Measurements from ENCODE around the gene COPS4.
A peak's percentile ranks its signal among the peaks of the same experiment; 100 is the strongest.
"Not testable (repeated sequence)": the region's sequence is repeated elsewhere in the genome, so short reads cannot be mapped to it uniquely, and the experiment has no call there.

COPS4 gene

DNA sequence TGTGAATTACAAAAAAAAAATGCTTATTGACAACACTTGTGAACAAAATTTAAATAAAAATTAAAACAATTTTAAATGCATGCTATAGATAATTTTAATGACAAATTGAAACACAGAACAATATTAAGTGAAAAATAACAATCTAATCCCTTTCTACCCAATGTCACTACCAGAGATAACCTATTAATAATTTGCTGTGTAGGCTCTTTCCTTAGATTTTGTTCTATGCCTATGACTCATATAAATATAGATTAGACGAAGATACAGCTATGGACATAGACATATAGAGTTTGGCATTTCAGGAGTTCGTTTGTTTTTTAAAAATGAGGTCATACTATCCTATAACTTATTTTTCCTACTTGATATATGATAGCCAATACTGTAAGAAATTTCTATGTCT lies 61.4 kb downstream of the COPS4 start:
- H3K27ac ChIP-seq (ENCODE audit: low read length) = no peak overlapping the region
- no peaks in the 10 kb centered on the region for H3K36me3 ChIP-seq (ENCODE audit: control insufficient read depth, low read depth, low read length)
- H3K9ac ChIP-seq (ENCODE audit: low read length) = no peak overlapping the region
- no peaks in the 10 kb centered on the region for H3K27me3 ChIP-seq (ENCODE audit: control insufficient read depth, insufficient read depth, low read length)
- no peaks in the 10 kb centered on the region for H3K9me3 ChIP-seq (ENCODE audit: control insufficient read depth, low read depth, low read length)
- no peak overlapping the region for H3K4me3 ChIP-seq (ENCODE audit: low read length)
- no peaks in the 10 kb centered on the region for H3K4me1 ChIP-seq (ENCODE audit: control insufficient read depth, low read depth, low read length)

DNA sequence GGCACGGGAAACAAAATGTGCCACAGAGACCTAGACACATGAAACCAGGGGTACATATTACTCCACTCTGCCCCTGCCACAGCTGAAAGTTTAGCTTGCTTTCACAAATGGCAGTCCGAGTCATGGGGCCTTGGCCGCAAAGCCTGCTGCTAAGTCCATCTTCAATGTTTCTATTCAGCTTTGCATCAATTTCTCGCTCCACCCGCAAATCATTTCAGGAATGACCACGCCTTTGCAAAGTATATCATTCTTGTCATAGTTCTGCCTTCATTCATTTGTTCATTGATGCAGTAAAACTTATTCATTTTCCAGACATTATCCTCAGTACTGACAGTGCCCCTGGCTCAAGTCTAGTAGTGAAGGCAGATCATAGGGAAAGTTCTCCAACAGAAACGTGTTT lies 70.0 kb downstream of the COPS4 start:
- Histone ChIP-seq H3K9ac (ENCODE audit: low read length) (no peak overlapping the region), H3K9me3 (ENCODE audit: control insufficient read depth, low read depth, low read length) (no peaks in the 10 kb centered on the region), H3K27ac (ENCODE audit: low read length) (no peak overlapping the region), H3K27me3 (ENCODE audit: control insufficient read depth, insufficient read depth, low read length) (peaks cover 13% of the 10 kb centered on the region), H3K4me1 (ENCODE audit: control insufficient read depth, low read depth, low read length) (no peaks in the 10 kb centered on the region), H3K36me3 (ENCODE audit: control insufficient read depth, low read depth, low read length) (no peaks in the 10 kb centered on the region), H3K4me3 (ENCODE audit: low read length) (no peak overlapping the region)

- Histone ChIP-seq H3K4me3 (ENCODE audit: low read length) (no peak overlapping the region), H3K4me1 (ENCODE audit: control insufficient read depth, low read depth, low read length) (peaks cover 8% of the 10 kb centered on the region), H3K27me3 (ENCODE audit: control insufficient read depth, insufficient read depth, low read length) (peaks cover 13% of the 10 kb centered on the region), H3K36me3 (ENCODE audit: control insufficient read depth, low read depth, low read length) (no peaks in the 10 kb centered on the region), H3K9me3 (ENCODE audit: control insufficient read depth, low read depth, low read length) (no peaks in the 10 kb centered on the region), H3K9ac (ENCODE audit: low read length) (no peak overlapping the region), H3K27ac (ENCODE audit: low read length) (no peak overlapping the region)
These were observed 72.6 kb downstream of the COPS4 start for GRCh38 chr4:83107631-83108030.

- Histone ChIP-seq H3K4me3 (ENCODE audit: low read length) (no peak overlapping the region), H3K9me3 (ENCODE audit: control insufficient read depth, low read depth, low read length) (no peaks in the 10 kb centered on the region), H3K27ac (ENCODE audit: low read length) (no peak overlapping the region), H3K36me3 (ENCODE audit: control insufficient read depth, low read depth, low read length) (no peaks in the 10 kb centered on the region), H3K27me3 (ENCODE audit: control insufficient read depth, insufficient read depth, low read length) (peaks cover 13% of the 10 kb centered on the region), H3K4me1 (ENCODE audit: control insufficient read depth, low read depth, low read length) (peaks cover 8% of the 10 kb centered on the region), H3K9ac (ENCODE audit: low read length) (no peak overlapping the region)
These were observed 73.3 kb downstream of the COPS4 start for GRCh38 chr4:83108101-83108861.

DNA sequence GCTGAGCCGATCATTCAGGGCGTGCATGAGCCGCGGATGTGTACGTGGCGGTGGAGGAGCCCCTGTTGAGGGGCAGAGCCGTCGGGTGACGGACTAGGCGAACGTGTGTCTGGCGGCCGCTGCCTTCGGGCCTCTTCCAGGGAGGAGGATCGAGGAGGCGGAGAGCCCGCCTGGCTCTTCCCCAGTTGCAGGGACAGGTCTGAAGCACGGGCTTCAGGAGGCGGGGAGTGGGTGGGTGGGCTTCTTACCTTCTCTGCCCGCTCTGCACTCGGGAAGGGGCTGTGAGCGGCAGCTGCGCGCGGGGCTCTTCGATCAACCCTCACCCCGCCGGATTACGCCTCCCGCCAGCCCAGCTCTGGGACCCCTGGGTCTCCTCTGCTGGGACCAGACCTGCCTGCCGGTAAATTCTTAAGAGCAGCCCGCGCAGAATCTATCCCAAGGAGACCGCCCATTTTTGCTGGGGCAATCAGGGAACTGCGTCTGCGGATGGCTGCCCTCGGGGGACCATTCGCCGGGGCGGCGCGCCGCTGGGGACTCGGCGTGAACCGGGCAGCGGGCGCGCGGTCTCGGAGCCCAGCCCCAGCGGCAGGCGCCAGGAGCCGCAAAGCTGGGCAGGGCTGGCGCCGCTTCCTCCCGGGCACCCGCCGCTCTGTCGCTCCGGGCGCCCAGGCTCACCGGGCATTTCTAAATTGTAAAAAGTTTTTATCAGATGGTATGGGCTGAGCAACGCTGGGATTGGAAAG lies 74.7 kb downstream of the COPS4 start:
- peak overlapping the region; percentile 58 for H3K4me3 ChIP-seq (ENCODE audit: low read length)
- H3K27ac ChIP-seq (ENCODE audit: low read length) = no peak overlapping the region
- no peaks in the 10 kb centered on the region for H3K36me3 ChIP-seq (ENCODE audit: control insufficient read depth, low read depth, low read length)
- no peaks in the 10 kb centered on the region for H3K9me3 ChIP-seq (ENCODE audit: control insufficient read depth, low read depth, low read length)
- peaks cover 13% of the 10 kb centered on the region for H3K27me3 ChIP-seq (ENCODE audit: control insufficient read depth, insufficient read depth, low read length)
- peaks cover 11% of the 10 kb centered on the region for H3K4me1 ChIP-seq (ENCODE audit: control insufficient read depth, low read depth, low read length)
- H3K9ac ChIP-seq (ENCODE audit: low read length) = peak overlapping the region; percentile 45

- Histone ChIP-seq H3K36me3 (ENCODE audit: control insufficient read depth, low read depth, low read length) (no peaks in the 10 kb centered on the region), H3K27ac (ENCODE audit: low read length) (no peak overlapping the region), H3K27me3 (ENCODE audit: control insufficient read depth, insufficient read depth, low read length) (peaks cover 13% of the 10 kb centered on the region), H3K9ac (ENCODE audit: low read length) (peak overlapping the region; percentile 45), H3K4me3 (ENCODE audit: low read length) (peak overlapping the region; percentile 58), H3K4me1 (ENCODE audit: control insufficient read depth, low read depth, low read length) (peaks cover 18% of the 10 kb centered on the region), H3K9me3 (ENCODE audit: control insufficient read depth, low read depth, low read length) (no peaks in the 10 kb centered on the region)
These were observed 75.4 kb downstream of the COPS4 start for GRCh38 chr4:83110223-83110945.

- peaks cover 23% of the 10 kb centered on the region for H3K4me1 ChIP-seq (ENCODE audit: control insufficient read depth, low read depth, low read length)
- no peak overlapping the region for H3K4me3 ChIP-seq (ENCODE audit: low read length)
- no peaks in the 10 kb centered on the region for H3K36me3 ChIP-seq (ENCODE audit: control insufficient read depth, low read depth, low read length)
- H3K9me3 ChIP-seq (ENCODE audit: control insufficient read depth, low read depth, low read length) = no peaks in the 10 kb centered on the region
- H3K27me3 ChIP-seq (ENCODE audit: control insufficient read depth, insufficient read depth, low read length) = peaks cover 13% of the 10 kb centered on the region
- H3K9ac ChIP-seq (ENCODE audit: low read length) = no peak overlapping the region
- no peak overlapping the region for H3K27ac ChIP-seq (ENCODE audit: low read length)
These were observed 76.2 kb downstream of the COPS4 start for GRCh38 chr4:83110970-83111750.

DNA sequence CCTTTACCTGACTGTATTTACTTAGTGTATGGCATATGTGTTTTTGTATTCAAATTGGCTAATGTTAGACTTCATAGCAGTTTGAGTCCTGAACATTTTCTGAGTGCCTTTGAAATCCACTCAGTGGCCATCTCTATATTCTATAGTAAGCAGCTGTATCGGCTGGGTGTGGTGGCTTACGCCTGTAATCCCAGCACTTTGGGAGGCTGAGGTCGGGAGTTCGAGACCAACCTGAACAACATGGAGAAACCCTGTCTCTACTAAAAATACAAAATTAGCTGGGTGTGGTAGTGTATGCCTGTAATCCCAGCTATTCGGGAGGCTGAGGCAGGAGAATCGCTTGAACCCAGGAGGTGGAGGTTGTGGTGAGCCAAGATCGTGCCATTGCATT lies 76.8 kb downstream of the COPS4 start:
- H3K4me1 ChIP-seq (ENCODE audit: control insufficient read depth, low read depth, low read length) = peaks cover 24% of the 10 kb centered on the region
- not testable (repeated sequence) for H3K36me3 ChIP-seq (ENCODE audit: control insufficient read depth, low read depth, low read length); H3K9me3 ChIP-seq (ENCODE audit: control insufficient read depth, low read depth, low read length); H3K27ac ChIP-seq (ENCODE audit: low read length); H3K4me3 ChIP-seq (ENCODE audit: low read length); H3K9ac ChIP-seq (ENCODE audit: low read length)
- H3K27me3 ChIP-seq (ENCODE audit: control insufficient read depth, insufficient read depth, low read length) = peaks cover 13% of the 10 kb centered on the region

DNA sequence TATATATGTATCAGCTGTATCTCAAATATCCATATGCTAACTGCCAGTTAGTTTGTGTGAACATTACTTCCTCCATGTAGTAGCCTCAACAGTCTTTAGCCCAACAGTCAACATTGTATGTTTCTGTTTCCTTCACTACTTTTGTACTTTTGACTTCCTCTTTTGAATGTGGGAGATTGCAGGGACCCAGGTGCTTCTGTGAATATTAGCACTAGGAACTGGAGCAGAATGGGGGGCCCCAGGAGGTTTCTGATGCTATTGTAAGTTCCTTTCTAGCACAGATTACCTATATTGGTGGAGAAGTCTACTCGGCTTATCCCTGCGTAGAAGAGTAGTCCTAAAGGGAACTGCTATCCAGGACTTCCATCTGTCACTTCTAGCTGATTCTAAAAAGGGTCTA lies 77.2 kb downstream of the COPS4 start:
- no peaks in the 10 kb centered on the region for H3K36me3 ChIP-seq (ENCODE audit: control insufficient read depth, low read depth, low read length)
- peaks cover 13% of the 10 kb centered on the region for H3K27me3 ChIP-seq (ENCODE audit: control insufficient read depth, insufficient read depth, low read length)
- H3K9ac ChIP-seq (ENCODE audit: low read length) = no peak overlapping the region
- no peak overlapping the region for H3K27ac ChIP-seq (ENCODE audit: low read length)
- H3K4me3 ChIP-seq (ENCODE audit: low read length) = no peak overlapping the region
- H3K9me3 ChIP-seq (ENCODE audit: control insufficient read depth, low read depth, low read length) = no peaks in the 10 kb centered on the region
- peaks cover 24% of the 10 kb centered on the region for H3K4me1 ChIP-seq (ENCODE audit: control insufficient read depth, low read depth, low read length)

DNA sequence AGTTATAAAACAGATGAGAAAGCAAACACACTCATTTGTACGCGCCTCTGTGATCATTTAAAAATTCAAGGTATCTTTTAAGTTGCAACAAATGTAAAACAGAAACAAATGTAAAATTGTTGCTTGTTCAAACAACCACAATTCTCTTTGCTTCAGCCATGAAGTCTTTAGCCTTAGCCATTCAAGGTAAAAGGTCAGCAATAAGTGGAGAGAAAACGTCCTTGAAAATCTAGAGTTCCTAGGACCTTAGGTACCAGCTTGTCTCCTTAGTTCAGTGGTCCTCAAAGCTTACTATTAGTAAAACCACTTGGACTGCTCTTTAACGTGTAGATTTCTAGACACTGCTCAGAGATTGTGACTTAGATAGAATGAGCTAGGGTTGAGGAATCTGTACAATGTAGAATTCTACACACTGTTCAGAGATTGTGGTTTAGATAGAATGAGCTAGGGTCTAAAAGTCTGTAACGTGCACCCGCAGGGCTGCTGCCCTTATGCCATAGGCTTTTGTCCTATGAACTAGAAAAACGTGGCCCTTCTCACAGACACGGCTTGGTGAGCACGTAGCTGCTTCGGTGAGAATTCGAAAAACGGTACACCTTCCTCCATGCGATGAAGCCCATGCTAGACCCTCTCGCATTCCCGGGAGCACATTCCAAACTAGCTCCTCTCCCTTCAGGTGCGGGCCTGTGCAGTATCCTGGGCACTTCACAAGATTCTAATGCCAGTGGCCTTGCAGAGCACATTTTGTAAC lies 77.9 kb downstream of the COPS4 start:
- Histone ChIP-seq H3K4me3 (ENCODE audit: low read length) (no peak overlapping the region), H3K27ac (ENCODE audit: low read length) (no peak overlapping the region), H3K27me3 (ENCODE audit: control insufficient read depth, insufficient read depth, low read length) (peaks cover 13% of the 10 kb centered on the region), H3K9me3 (ENCODE audit: control insufficient read depth, low read depth, low read length) (no peaks in the 10 kb centered on the region), H3K9ac (ENCODE audit: low read length) (no peak overlapping the region), H3K4me1 (ENCODE audit: control insufficient read depth, low read depth, low read length) (peaks cover 24% of the 10 kb centered on the region), H3K36me3 (ENCODE audit: control insufficient read depth, low read depth, low read length) (no peaks in the 10 kb centered on the region)

Data from iPS-18a (cell line).